SIG-M5 treated with dmso at 0.1 percent for 504 hours (cell line): Measurements from ENCODE around the gene TTI1.
"Not testable (repeated sequence)": the region's sequence is repeated elsewhere in the genome, so short reads cannot be mapped to it uniquely, and the experiment has no call there.

Experiments used
- DNase-seq: peaks from one replicate; lab custom pipeline; 2025; ENCODE audit not compliant: unreplicated experiment; lab: John Stamatoyannopoulos, UW

Gene TTI1

DNA sequence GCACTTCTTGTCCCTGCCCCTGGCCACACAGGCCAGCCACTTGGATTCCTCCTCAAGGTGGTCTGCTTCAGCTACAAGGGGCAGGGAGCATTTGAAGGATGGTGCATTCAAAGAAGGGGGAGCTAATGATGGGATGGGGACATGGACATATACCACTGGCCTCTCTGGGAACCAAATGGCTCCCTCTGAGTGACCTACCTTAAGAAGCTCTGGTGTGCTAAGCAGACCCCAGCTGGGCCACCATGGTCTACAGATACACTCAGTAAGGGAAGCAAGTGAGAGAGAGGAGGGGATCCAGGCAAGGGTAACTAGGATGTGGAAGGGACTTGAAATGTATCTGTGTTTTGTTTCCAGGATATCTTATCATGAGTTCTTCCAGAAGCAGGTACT, 62.4 kb downstream of the TTI1 start:
- DNase-seq = no peak

DNA sequence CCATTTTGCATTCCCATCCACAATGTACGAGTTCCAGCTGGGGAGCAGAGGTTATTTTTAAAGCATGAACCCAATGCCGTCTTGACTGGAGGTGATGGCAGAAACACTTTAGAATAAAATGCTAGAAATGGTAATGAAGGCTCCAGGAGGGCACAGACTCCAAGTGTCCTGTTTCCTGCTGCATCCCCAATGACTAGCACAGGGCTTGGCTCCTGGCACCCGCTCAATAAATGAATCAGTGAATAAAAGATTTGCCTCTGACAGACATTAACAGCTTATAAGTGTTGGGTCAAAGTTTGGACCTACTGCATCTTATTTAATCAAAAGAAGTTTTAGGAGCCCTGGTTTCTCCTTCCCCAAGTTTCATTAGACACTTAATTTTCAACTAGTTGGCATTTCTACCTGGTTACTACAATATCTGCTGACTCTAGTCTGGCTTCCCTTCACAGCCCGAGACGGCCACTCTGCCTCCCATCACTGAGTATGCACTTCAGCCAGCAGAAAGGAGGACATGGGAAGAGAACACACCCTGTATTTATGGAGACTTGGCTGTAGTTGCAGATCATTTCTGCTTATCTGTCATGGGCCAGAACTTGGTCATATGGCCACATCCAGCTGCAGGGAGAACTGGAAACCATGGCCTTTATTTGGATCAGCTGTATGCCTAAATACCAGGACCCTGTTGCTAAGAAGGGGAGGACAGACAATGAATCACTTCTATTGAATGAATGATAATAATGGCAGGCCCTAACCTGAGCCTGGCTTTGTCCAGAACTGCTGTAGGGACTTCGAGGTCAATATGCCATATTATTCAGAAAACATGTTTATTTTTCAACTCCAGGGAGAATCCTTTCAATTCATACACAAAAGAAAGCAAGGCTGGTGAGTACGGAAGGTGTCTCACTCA, 63.1 kb downstream of the TTI1 start:
- DNase-seq = no peak

DNA sequence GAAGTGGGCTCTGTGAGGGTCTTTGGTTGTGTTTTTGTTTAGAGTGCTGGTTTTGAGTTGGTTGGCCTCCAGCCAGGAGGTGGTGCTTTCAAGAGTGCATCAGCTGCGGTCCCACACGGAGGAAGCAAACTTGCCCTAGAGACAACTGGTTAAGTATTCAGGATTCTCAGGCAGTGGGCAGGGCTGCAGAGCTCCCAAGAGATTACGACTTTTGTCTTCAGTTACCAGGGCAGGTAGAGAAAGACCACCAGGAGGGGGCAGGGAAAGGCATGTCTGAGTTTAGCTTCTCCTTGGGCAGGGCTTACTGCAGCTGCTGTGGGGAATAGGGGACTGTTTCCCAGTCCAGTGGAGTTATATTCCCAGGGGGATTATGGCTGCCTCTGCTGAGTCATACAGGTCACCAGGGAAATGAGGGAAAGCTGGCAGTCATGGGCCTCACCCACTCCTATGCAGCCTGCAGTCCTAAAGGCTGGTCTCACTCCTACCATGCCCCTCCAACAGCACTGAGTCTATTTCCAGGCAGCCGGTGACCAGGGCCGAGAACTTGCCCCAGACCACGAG, 64.3 kb downstream of the TTI1 start:
- no peak for DNase-seq

DNA sequence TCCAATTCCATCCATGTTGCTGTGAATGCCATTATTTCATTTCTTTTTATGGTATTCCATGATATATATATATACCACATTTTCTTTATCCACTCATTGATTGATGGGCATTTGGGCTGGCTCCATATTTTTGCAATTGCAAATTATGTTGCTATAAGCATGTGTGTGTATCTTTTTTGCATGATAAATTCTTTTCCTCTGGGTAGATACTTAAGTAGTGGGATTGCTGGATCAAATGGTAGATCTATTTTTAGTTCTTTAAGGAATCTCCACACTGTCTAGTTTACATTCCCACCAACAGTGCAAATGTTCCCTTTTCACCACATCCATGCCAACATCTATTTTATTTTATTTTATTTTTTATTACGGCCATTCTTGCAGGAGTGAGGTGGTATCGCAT, 69.8 kb downstream of the TTI1 start:
- not testable (repeated sequence) for DNase-seq

DNA sequence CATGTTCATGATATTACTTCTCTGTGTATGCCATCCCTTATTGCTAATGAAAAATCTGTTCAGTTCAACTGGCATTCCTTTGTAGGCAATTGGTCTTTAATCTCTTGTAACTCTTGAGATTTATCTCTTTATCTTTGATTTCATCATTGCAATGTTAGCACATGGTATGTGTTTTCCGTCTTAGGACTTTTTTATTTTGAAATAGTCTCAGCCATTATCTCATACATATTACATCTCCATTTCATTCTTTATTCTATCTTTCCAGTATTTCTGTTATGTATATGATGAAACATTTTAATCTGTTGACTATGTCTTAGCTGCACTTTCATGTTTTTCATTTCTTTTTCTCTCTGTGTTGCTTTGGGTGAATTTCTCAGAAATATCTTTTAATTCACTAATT, 72.2 kb downstream of the TTI1 start:
- no peak for DNase-seq

DNA sequence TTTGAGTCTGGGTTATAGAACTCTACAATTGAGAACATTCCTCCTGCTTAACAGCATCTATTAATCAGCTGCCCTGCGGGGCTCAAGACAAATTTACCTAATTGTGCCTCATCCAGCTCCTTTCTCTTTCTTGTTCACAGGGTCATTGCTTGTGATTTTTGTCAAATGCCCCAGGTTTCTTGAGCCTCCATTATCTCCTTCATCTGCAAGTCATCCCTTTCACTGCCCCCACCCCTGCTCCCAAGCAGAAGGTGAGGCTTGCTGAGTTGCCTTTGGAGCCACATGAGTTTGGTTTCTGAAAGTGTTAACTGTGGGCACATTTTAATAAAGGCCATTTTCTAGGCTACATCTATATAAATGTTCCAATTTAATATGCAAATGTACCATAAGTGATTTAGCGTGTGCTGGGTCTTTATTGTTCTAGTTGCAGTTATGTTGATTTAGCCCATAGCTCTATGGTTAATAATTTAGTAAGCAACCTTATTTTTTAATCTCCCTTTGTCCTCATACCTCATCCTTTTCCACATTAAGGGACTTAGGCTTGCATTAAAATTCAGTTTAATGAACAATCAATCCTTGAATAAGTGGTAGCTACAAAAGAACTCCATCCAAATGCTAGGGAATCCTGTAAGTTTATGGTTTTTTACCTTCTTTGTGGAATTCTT, 74.3 kb downstream of the TTI1 start:
- no peak for DNase-seq

DNA sequence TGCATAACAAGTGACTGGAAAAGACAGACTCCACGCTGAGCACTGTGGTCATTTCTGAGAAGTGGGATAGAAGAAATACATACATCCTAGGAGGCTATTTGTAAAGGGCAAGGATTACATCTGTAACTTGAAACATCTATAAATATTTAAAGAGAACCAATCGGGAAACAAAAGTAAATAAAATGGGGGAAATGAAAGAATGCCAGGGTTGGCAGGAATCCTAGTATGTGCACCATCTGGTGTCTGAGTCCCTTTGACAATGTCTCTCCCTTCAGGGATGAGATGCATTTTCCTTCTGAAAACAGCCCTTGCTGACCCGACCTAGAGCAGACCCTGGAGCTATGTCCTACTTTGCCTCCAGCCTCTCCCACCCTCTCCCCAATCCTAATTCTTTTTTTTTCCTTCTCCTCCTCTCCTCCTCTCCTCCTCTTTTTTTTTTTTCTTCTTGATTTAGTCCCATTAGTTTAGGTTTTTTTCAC, 77.1 kb downstream of the TTI1 start:
- DNase-seq = no peak

DNA sequence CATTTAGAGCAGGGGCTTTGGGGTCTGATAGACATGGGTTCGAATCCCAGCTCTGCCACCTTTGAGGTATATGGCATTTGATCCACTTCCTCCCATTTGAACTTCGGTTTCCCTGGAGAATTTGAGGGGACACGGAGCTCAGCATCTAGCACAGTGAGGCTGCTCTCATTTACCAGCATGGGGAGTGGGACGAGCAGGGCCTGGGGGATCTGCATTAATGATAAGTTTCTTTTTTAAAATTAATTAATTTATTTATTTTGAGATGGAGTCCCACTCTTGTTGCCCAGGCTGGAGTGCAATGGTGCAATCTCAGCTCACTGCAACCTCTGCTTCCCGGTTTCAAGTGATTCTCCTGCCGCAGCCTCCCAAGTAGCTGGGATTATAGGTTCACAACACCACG, 77.7 kb downstream of the TTI1 start:
- no peak for DNase-seq

DNA sequence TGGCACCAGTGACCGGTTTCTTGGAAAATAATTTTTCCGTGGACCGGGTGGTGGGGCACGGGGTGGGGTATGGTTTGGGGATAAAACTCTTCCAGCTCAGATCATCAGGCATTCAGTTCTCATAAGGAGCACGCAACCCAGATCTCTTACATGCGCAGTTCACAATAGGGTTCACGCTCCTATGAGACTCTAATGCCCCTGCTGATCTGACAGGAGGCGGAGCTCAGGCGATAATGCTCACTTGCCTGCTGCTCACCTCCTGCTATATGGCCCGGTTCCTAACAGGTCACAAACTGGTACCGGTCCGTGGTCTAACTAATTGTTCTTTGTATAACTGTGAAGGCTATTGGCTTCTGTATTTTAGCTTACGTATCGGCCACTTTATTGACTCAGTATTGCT, 78.6 kb downstream of the TTI1 start:
- DNase-seq = no peak

DNA sequence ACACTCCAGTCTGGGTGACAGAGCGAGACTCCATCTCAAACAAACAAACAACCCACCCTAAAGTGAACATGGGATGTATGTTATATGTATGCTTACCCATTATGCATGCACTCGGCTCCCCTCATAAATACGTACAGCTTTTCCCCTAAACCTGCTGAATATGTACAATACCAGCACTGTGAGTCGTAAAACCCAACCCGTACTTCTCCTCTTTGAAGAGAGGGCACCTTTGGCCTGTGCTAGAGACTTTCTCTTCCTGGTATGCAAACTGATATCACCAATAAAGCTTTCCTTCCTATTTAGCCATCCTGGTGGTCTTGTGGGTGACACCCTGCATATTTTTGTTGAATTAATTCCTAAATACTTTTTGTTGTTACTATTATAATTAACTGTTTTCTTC, 79.1 kb downstream of the TTI1 start:
- no peak for DNase-seq

DNA sequence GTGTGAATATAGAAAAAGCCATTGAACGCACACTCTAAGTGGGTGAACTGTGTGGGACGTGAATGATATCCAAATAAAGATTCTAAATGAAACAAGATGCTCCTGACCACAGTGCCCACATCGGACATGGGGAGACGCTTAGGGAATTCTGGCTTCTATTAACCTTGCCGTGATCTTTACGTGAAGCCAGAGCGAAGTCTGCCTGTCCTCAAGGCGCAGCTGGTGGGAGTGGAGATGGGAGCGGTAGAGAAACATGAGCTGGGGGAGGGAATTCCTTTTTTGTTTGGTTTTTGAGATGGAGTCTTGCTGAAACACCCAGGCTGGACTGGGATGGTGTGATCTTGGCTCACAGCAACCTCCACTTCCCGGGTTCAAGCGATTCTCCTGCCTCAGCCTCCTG, 84.3 kb downstream of the TTI1 start:
- DNase-seq = no peak

DNA sequence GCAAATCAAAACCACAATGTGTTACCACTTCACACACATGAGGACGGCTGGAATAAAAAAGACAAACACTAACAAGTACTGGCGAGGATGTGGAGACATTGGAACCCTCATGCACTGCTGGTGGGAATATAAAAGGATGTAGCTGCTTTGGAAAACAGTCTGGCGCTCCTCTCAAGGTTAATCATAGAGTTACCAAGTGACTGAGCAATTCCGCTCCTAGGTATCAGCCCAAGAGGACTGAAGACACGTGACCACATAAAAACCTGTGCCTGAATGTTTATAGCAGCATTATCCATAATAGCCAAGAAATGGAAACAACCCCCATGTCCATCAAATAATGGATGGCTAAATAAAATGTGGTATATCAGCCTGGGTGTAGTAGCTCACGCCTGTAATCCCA, 85.3 kb downstream of the TTI1 start:
- no peak for DNase-seq

DNA sequence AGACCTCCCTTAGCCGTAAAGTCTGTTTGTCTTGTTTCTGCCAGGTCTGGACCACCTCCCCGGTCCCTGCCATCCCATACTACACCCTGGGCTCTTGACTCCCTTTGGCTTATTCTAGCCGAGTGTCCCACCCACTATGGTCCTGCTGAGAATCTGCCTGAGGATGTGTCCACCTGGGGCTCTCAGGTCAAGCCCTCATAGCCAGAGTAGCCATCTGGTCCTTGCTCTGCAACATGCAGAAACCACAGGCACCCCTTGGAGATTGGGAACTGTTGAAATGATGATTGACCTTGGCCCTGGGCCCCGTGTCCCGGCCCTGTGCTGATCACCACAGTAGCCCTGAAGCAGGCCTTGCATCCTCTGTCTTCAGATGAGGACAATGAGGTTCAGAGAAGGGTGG, 86.3 kb downstream of the TTI1 start:
- DNase-seq = no peak

DNA sequence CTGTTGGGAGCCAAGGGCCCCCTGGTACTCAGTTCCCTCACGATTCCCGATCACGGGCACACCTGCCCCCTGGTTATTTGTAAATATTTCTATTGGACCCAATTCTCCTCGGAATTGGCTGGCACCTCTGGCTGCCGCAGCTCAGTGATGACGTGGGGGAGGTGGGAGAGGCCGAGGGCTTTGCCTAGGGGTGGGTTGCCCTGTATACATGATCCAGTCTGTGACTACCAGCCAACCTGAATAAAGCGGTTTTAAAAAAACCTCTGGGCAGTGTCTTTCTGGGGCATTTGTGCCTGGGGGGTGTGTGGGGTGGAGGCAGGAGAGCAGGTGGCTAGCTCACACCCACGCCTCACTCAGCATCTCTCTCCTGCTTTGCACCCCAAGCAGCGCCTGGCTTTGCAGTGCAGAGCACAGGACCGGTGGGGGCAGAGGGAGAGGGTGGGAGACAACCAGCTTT, 88.1 kb downstream of the TTI1 start:
- no peak for DNase-seq

DNA sequence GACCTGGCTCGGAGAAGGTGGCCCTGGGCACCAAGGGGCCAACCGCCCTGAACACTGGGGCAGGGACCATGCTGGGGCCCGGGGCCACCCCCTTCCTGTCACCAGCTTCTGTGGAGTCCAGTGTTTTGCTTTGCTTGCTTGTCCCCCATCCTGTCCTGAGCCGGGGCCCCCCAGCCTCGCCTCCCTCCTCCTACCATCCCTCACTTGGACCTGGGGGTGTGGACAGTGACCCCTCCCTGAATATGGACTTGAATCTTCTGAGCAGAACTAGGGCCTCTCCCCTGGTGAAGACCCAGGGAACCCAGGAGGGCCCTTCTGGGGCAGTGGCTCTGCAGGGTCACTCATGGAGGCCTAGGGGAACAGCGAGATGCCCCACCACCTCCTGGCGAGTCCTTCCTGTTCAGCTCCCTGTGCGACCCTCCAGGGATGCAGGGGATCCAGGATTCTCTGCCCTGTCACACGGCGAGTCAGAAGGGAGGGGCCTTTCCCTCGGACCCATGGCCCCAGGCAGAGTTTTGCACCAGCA, 88.7 kb downstream of the TTI1 start:
- no peak for DNase-seq

DNA sequence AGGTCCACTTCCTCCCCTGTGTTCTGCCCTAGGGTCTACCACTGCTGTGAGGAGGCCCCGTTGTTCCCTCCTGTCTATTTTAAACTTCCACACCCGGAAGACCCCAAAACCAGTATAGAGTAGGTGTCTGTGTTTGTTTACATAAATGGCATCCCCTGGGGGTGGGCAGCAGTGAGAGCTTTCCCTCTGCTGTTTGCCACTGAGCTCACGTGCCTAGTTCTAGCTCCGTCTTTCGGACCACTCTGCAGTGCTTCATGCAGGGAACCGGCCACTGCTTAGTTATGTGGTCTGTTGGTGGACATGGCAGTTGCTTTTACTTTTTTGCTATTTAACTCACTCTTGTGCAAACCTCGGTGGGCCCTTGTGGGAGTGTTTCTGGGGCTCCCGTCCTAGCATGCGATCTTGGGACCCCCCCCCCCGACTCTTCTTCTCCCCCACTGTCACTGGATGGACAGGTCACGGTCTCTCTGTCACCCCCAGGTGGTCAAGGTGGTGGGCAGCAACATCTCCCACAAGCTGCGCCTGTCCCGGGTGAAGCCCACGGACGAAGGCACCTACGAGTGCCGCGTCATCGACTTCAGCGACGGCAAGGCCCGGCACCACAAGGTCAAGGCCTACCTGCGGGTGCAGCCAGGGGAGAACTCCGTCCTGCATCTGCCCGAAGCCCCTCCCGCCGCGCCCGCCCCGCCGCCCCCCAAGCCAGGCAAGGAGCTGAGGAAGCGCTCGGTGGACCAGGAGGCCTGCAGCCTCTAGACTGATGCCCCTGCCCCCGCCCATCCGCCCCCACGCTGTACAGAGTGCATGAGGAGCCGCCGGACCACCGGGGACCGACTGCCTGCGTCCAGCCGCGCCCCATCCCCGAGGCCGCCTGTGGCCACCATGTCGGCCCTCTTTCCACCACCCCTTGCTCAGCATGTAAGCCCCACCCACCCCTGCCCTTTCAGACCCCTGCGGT, 89.5 kb downstream of the TTI1 start:
- no peak for DNase-seq

DNA sequence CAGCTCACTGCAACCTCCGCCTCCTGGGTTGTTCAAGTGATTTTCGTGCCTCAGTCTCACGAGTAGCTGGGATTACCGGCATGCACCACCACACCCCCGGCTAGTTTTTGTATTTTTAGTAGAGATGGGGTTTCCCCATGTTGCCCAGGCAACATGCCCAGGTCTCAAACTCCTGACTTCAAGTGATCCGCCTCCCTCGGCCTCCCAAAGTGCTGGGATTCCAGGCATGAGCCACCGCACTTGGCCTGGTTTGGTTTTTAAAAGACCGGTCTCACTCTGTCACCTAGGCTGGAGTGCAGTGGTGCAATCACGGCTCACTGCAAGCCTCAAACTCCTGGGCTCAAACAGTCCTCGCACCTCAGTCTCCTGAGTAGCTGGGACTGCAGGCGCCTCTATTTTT, 90.2 kb downstream of the TTI1 start:
- no peak for DNase-seq

DNA sequence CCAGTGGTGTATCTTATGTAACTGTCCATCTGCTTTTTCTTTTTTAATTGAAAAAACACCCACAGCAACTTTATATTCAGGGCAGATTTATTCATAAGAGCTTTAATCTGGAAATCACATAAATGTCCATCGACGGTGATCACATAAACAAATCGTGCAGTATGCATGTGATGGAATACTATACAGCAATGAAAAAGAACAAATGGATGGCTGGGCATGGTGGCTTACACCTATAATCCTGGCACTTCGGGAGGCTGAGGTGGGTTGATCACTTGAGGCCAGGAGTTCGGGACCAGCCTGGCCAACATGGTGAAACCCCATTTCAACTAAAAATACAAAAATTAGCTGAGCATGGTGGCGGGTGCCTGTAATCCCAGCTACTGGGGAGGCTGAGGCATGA, 91.3 kb downstream of the TTI1 start:
- no peak for DNase-seq

DNA sequence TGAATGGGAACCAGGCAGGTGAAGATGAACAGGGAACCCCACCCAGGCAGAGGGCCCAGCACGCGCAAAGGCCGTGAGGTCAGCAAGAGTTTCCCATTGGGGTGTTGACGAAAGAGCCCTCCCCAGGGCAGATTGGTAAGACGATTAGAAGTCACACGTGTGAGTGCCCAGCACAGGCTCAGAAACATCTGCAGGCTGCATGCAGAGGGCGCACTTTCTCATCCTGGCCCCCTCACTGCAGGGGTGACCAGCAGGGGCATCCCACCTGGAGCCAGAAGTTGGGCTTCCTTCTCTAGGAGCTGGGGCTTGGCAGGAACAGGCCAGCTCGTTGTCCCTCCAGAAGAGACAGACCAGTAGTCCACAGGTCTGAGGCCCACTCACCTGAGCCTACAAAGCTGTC, 91.9 kb downstream of the TTI1 start:
- no peak for DNase-seq

DNA sequence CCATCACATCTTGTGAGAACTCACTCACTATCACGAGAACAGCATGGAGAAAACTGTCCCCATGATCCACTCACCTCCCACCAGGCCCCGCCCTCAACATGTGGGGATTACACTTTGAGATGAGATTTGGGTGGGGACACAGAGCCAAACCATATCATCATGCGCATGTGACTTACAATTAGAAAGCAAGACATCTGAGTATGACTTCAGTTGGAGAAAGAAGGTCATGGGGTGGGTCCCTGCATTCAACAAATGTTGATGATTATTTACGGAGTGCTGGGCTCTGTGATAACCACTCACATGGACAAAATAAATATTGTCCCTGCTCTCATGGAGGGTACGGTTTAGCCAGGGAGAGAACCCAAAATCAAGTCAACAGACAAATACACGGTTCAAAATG, 92.4 kb downstream of the TTI1 start:
- no peak for DNase-seq
